DND-41 (cell line): ENCODE data around the gene KCNN2.

Source experiments
- ATAC-seq: fragments of 200-7000 bp; cut with Tn5 transposase; 3 replicates; pipeline ENCODE4 v1.9.1; 2021; ENCODE audit warnings: low read depth; ENCODE audit not compliant: insufficient read depth
- DNase-seq: peaks from one replicate; pipeline ENCODE4 v3.0.0-alpha.2; 2020
- H2AFZ ChIP-seq: 2 replicates; pipeline ENCODE4 v1.6.0; 2012; ENCODE audit warnings: low read depth, low read length
- H3K27ac ChIP-seq: 2 replicates; pipeline ENCODE4 v1.5.1; 2012; ENCODE audit warnings: low read length, inconsistent platforms
- H3K27me3 ChIP-seq: fragments of 200-600 bp; sonication (generic); 2 replicates; pipeline ENCODE4 v1.6.0; 2012; ENCODE audit warnings: low read length, mild to moderate bottlenecking, inconsistent platforms; ENCODE audit not compliant: insufficient read depth, poor library complexity
- H3K36me3 ChIP-seq: 2 replicates; pipeline ENCODE4 v1.5.1; 2012; ENCODE audit warnings: low read length, inconsistent platforms; ENCODE audit not compliant: insufficient read depth
- H3K4me1 ChIP-seq: 2 replicates; pipeline ENCODE4 v1.5.1; 2012; ENCODE audit warnings: mild to moderate bottlenecking, low read length; ENCODE audit not compliant: insufficient read depth
- H3K4me2 ChIP-seq: 2 replicates; pipeline ENCODE4 v1.6.0; 2012; ENCODE audit warnings: mild to moderate bottlenecking, moderate library complexity, low read length, inconsistent platforms; ENCODE audit not compliant: insufficient read depth
- H3K4me3 ChIP-seq, 2 experiments: fragments of 200-600 bp in 1 of 2; shearing (Covaris generic) in 1 of 2; 2 replicates each; pipeline ENCODE4 v1.5.1; 2012 to 2016; ENCODE audit warnings: inconsistent platforms in 2 of 2, low read length in 2 of 2, mild to moderate bottlenecking in 2 of 2, low read depth in 1 of 2, moderate library complexity in 1 of 2
- H3K79me2 ChIP-seq: 2 replicates; pipeline ENCODE4 v1.6.0; 2012; ENCODE audit warnings: low read length, inconsistent platforms; ENCODE audit not compliant: insufficient read depth
- H3K9ac ChIP-seq: 2 replicates; pipeline ENCODE4 v1.6.0; 2012; ENCODE audit warnings: low read depth, mild to moderate bottlenecking, inconsistent platforms, low read length, moderate library complexity
- H3K9me3 ChIP-seq: 2 replicates; pipeline ENCODE4 v1.5.1; 2012; ENCODE audit warnings: low read length, moderate library complexity, mild to moderate bottlenecking, inconsistent platforms; ENCODE audit not compliant: insufficient read depth, severe bottlenecking
- H4K20me1 ChIP-seq: 2 replicates; pipeline ENCODE4 v1.6.0; 2012; ENCODE audit warnings: low read length; ENCODE audit not compliant: insufficient read depth
- EZH2 ChIP-seq: IDR thresholded peaks from 3 replicates; pipeline ENCODE4 v1.6.1; 2012; ENCODE audit warnings: borderline replicate concordance, low read depth, mild to moderate bottlenecking, moderate library complexity, low read length, inconsistent platforms; ENCODE audit not compliant: severe bottlenecking
- TF ChIP-seq, protein P1 (sequence below): IDR thresholded peaks from 2 replicates; pipeline ENCODE4 v1.5.1; 2012; ENCODE audit warnings: borderline replicate concordance, low read length, moderate library complexity, mild to moderate bottlenecking; ENCODE audit not compliant: poor library complexity, severe bottlenecking; ENCODE audit errors: extremely low read depth

KCNN2 gene

DNA sequence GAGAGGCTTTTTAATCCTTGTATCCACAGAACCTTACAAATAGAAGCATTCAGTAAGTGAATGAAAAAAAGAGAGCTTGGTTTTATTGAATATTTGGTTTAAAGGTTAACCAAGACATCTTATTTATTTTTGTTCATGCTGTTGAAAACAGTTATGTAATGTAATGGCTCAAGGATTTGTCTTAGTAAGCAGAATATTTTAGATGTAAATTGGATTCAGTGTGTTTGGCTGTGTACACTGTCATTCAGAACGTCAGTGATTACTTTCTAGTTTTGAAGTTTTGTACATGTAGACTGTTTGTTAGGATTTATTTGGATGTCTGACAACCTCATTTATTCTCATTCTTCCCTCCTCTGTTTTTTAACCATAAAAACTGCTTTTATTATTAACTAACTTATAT lies 31.3 kb downstream of the KCNN2 start:
- DNase-seq: no peak
- no peaks in the 10 kb centered on the region for H3K36me3 ChIP-seq
- H3K27me3 ChIP-seq: no peaks in the 10 kb centered on the region
- no peak overlapping the region for H2AFZ ChIP-seq
- ATAC-seq: no peak
- TF ChIP-seq, protein P1, sequence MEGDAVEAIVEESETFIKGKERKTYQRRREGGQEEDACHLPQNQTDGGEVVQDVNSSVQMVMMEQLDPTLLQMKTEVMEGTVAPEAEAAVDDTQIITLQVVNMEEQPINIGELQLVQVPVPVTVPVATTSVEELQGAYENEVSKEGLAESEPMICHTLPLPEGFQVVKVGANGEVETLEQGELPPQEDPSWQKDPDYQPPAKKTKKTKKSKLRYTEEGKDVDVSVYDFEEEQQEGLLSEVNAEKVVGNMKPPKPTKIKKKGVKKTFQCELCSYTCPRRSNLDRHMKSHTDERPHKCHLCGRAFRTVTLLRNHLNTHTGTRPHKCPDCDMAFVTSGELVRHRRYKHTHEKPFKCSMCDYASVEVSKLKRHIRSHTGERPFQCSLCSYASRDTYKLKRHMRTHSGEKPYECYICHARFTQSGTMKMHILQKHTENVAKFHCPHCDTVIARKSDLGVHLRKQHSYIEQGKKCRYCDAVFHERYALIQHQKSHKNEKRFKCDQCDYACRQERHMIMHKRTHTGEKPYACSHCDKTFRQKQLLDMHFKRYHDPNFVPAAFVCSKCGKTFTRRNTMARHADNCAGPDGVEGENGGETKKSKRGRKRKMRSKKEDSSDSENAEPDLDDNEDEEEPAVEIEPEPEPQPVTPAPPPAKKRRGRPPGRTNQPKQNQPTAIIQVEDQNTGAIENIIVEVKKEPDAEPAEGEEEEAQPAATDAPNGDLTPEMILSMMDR: no peak
- no peak for TF ChIP-seq EZH2
- H3K27ac ChIP-seq: no peak overlapping the region
- no peaks in the 10 kb centered on the region for H3K79me2 ChIP-seq
- no peak overlapping the region for H3K9ac ChIP-seq
- H4K20me1 ChIP-seq: no peaks in the 10 kb centered on the region
- H3K9me3 ChIP-seq: no peaks in the 10 kb centered on the region
- no peak overlapping the region for H3K4me2 ChIP-seq
- no peak overlapping the region for H3K4me3 ChIP-seq
- H3K4me1 ChIP-seq: no peaks in the 10 kb centered on the region

DNA sequence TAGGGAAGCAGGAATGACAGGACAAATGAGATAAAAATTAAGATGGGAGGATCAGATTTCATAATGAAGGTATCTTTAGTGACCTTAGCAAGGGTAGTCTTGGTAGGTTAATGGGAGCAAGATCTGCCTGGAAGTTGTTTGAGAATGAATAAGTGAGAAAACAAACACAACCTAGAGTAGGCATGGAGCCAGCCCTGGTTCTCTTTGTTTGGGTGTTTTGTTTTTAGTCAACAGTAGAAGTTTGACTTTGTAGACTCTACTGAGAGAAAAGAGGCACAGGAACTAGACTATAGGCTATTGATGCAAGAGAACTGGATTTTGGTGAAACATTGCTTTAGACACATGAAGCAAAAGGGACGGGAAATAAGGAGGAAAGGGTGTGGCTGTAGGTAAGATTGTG lies 40.3 kb downstream of the KCNN2 start:
- Histone ChIP-seq H2AFZ (no peak overlapping the region), H3K4me1 (no peaks in the 10 kb centered on the region), H3K4me2 (no peak overlapping the region), H3K9me3 (no peaks in the 10 kb centered on the region), H4K20me1 (no peaks in the 10 kb centered on the region), H3K36me3 (no peaks in the 10 kb centered on the region), H3K27ac (no peak overlapping the region), H3K9ac (no peak overlapping the region), H3K79me2 (no peaks in the 10 kb centered on the region), H3K27me3 (no peaks in the 10 kb centered on the region), H3K4me3 (no peak overlapping the region)
- TF ChIP-seq, protein P1: no peak
- TF ChIP-seq EZH2: no peak
- no peak for ATAC-seq
- DNase-seq: no peak

DNA sequence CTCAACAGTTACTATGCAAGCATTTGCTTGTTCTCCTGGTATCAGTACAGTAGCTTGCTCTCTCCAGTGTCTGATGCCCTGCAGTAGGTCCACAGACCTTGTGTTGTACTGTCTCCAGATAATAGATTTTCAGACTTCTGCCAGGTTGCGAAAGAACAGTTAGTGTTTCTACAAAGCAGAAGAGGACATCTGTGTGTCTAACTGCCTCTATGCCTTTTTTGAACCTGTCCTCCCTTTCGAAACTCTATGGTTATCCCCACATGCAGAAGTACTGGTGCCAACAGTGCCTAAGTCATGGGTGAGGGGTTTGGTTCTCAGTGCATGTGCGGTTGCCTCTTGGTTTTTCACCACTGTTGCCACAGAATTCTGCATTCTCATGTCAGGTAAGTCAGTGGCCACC lies 45.9 kb downstream of the KCNN2 start:
- no peaks in the 10 kb centered on the region for H3K27me3 ChIP-seq
- H3K27ac ChIP-seq: no peak overlapping the region
- TF ChIP-seq EZH2: no peak
- H3K9me3 ChIP-seq: no peaks in the 10 kb centered on the region
- H3K36me3 ChIP-seq: no peaks in the 10 kb centered on the region
- no peaks in the 10 kb centered on the region for H4K20me1 ChIP-seq
- H2AFZ ChIP-seq: no peak overlapping the region
- DNase-seq: no peak
- ATAC-seq: no peak
- no peaks in the 10 kb centered on the region for H3K4me1 ChIP-seq
- H3K9ac ChIP-seq: no peak overlapping the region
- H3K4me3 ChIP-seq: no peak overlapping the region
- H3K79me2 ChIP-seq: no peaks in the 10 kb centered on the region
- H3K4me2 ChIP-seq: no peak overlapping the region

DNA sequence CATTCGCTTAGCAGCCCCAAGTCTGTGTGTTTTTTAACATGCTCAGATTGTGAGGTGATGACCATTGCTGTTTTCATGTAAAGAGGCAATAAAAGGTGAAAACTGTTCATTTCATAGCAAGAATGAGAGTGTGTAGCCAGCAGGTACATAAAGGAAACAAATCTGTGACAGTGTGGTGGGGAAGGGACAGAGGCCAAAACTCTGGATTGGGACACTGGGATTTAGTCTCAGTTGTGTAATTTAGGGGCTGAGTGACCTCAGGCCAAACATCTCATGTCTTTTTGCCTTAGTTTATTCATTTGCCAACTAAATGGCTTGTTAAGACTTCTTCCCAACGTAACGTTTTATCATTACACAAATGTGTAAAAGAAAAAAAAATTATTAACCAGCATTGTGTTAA lies 47.0 kb downstream of the KCNN2 start:
- Histone ChIP-seq H3K9me3 (no peaks in the 10 kb centered on the region), H4K20me1 (no peaks in the 10 kb centered on the region), H3K4me3 (no peak overlapping the region), H2AFZ (no peak overlapping the region), H3K4me1 (no peaks in the 10 kb centered on the region), H3K9ac (no peak overlapping the region), H3K27ac (no peak overlapping the region), H3K79me2 (no peaks in the 10 kb centered on the region), H3K4me2 (no peak overlapping the region), H3K27me3 (no peaks in the 10 kb centered on the region), H3K36me3 (no peaks in the 10 kb centered on the region)
- no peak for DNase-seq
- TF ChIP-seq EZH2: no peak
- TF ChIP-seq, protein P1: no peak
- ATAC-seq: no peak
